GM18519 (cell line): ENCODE measurements around the gene YPEL3.

Experiments
- ATAC-seq: cut with Tn5 transposase; IDR thresholded peaks from one replicate; pipeline ENCODE4 v1.9.1; 2021; ENCODE audit warnings: mild to moderate bottlenecking, moderate library complexity; ENCODE audit not compliant: unreplicated experiment, low FRiP score

YPEL3 gene

GRCh38 chr16:30091474-30092372 is 4.3 kb downstream of the YPEL3 start, which contains the start of gene TBX6:
Gene TBX6 (minus strand): TSS chr16:30091924. CDS start chr16:30091193, 731 bp downstream.
- ATAC-seq: peak; percentile 46

DNA sequence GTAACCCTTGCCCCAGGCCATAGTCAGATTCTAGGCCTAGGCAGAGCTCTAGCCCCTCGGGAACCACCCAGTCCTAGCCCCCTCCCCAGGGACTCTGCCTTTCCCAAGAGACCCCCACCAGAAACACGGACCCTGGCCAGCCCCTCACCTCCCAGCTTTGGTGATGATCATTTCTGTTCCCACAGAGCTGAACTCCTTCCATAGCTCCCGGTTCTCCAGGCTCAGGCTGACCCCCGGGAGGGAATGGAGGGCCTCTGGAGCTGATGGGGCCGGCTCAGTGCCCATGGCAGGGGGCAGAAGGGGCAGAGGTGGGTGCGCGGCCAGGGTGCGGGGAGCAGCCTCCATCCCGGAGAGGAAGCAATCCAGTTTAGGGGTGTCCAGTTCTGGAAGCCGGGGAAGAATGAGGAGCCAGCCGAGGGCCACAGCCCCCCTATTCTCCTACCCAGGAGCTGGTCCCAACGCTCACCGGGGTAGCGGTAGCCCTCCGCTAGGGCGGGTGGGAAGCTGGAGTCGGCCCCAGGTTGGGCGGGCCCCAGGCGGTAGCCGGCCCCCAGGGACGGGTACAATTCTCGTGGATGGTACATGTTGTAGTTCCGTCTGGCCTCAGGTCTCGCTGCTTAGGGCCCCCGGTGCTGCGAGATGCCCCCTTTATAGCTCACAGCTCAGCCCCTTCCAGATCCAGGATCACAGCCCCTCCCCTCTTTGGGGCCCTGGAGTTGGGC is 5.2 kb downstream of the YPEL3 start:
- ATAC-seq: no peak

- ATAC-seq: no peak
Measured at GRCh38 chr16:30088832-30089624, 7.0 kb downstream of the YPEL3 start.

- no peak for ATAC-seq
Measured at GRCh38 chr16:30088237-30088831, 7.7 kb downstream of the YPEL3 start.

DNA sequence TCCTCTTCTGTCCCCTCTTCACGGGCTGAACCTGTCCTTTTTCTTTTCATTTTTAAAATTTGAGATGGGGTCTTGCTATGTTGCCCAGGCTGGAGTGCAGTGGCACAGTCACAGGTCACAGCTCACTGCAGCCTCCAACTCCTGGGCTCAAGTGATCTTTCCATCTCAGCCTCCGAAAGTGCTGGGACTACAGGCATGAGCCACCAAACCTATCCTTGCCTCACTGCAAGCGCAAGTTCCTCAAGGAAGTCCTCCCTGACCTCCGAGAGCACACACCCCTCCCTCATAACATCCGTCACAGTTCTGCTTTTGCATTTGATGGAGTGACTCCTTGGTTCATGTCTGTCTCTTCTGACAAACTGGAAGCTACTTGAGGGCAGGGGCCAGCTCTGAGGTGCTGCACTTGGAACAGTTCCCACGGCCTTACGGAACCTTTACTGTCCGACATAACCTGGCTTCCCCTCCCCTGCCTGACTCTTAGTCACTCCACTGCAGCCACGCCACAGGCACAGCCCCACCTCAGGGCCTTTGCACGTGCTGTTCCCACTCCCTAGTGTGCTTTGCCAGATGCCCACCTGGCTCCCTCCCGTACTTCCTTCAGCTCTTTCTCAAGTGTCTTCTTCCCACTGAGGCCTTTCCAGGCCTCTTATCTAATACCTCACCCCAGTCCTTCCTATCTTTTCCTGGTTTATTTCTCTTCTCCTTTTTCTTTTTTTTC is 8.7 kb downstream of the YPEL3 start:
- ATAC-seq: no peak

DNA sequence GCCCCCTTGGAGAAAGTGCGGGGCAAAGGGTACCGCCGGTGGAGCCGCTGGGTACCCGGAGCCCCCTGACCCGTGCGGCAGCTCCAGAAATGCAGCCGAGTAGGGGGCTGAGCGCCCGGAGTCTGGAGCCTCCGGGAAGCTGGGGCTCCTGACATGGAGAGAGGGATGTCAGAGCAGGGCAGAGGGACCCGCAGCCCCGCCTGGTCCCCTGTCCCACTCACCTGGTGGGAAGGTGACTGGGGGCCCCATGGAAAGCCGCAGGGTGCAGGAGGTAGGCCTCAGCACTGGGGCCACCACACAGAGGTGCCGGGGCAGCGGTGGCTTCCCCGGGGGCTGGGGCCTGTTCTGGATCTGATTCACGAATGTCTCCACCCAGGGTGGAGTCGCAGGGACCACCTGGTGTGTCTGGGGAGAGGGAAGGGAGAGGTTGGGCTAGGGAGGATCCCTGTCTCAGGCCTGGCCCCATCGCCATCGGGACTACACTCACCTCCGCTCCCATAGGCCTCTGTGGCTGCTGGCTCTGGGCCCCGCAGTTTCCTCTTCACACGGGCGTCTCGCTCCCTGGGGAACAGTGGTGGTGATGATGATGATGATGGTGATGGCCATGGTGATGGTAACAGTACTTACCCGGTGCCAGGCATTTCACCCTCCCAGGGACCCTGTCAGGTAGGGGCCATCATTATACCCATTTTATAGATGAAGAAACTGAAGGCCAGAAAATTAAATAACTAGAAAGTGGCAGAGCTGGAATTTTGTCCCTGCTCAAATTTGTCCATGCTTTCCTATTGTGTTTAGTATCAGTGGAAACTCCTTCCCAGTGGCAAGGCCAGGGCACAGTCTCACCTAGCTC is 9.5 kb downstream of the YPEL3 start:
- no peak for ATAC-seq

DNA sequence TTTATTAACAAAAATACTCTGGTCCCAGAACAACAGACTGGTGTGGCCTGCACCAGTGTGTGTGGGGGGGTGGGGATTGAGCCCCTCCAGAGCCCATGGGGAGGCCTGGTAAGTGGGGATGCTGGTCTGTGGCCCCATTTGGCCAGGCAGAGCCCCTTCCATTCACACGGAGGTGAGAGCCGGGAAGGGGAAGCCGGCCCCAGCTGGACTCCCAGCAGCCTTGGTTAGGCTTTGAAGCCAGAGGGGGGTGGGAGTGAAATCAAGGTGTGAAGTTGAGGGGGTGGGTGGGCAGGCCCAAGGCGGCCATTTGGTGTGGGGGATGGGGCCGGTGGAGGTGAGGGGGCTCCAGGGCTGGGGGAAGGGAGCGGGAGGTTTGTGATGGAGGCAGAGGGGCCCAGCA is 10.2 kb downstream of the YPEL3 start:
- ATAC-seq: no peak

DNA sequence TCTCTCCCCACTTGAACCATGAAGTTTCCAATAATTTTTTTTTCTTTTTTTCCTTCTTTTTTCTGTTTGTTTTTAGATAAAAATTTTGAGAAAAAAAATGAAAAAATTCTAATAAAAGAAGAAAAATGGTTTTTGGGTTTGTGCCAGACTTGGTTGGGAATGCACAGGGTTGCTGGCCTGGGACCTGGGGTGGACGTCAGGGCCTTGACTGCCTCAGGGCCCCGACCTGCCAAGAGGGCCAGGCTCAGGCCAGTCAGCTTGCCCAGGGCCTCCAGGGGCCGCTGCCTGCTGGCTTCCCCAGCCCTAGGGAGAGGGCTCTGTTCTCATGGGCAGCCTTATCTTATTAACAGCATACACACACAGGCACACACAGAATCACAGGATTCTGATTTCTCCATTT is 10.8 kb downstream of the YPEL3 start:
- ATAC-seq: no peak

DNA sequence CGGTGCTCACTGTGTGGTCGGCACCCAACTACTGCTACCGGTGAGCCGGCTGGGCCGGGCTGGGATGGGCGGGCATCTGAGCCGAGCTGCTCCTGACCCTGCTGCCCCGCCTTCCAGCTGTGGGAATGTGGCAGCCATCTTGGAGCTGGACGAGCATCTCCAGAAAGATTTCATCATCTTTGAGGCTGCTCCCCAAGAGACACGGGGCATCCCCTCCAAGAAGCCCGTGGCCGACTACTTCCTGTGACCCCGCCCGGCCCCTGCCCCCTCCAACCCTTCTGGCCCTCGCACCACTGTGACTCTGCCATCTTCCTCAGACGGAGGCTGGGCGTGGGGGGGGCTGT is 11.2 kb downstream of the YPEL3 start:
- ATAC-seq: no peak

DNA sequence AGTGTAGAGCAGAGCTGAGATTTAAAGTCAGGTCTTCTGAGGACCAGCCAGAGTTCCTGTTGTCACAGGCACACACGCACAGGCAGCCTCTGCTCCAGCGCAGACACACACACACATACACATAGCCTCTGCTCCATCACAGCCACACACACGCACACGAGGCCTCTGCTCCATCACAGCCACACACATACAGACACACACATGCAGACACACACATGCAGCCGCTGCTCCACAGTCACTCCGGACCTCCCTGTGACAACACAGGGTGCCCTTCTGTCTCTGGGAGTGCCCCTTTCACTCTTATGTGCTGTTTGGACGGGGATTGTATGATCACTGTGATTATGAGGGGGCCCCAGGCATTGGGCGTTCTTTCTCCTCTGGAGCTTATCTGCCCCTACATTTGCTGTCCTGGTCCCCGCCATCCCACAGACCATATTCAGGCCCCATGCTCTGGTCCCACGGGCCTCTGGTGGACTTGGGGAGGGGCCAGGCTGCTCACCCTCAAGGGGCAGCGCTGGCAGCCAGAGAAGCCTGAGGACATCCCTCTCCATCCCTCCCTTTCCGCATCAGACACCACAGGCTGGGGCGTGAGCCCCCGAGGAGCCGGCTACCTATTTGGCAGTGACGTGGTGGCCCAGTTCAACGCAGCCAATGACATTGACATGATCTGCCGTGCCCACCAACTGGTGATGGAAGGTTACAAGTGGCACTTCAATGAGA is 11.8 kb downstream of the YPEL3 start:
- no peak for ATAC-seq

DNA sequence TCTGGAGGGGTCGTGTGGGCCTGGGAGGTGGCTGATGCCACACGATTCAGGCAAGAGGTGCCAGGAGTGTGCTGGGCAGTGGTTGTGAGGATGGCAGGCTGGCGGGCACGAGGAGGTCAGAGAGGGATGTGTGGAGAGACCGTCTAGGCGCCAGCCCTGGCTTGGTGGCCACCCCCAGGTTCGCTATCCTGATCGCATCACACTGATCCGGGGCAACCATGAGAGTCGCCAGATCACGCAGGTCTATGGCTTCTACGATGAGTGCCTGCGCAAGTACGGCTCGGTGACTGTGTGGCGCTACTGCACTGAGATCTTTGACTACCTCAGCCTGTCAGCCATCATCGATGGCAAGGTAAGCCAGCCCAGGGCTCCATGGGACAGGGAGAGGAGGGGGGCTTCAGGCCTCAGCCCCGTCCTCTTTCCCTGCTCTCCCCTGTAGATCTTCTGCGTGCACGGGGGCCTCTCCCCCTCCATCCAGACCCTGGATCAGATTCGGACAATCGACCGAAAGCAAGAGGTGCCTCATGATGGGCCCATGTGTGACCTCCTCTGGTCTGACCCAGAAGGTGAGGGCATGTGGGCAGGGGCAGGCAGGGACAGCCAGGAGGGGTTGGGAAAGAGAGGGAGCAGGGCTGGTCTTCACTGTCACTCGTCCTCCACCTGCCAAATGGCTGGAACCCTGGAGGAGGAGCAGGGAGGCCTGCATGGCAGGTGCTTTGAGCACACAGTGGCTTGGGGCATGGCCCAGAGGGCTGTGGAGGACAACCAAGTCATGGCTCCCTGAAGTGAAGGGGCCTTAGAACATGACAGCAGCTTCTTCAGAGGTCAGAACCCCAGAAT is 12.6 kb downstream of the YPEL3 start:
- no peak for ATAC-seq

DNA sequence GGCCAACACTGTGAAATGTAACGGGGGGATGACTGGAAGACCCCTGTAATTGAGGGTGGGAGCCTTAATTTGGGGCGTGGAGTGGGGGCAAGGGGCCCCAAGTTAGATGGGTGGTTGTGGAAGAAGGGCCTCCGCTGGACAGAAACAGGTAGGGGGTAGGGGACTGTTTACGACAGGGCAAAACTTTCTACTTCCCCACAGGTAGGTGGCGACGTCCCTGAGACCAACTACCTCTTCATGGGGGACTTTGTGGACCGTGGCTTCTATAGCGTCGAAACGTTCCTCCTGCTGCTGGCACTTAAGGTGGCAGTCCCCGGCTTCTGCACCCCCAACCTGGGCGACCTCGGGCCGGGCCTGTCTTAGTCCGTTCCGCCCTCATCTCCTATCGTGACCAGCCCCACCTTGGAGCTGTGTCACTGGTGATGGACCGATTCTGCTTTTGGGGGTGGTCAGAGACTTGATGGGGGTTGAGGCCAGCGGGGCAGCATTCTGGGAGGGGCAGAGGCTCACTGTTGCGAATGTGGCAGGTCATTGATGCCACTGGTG is 13.4 kb downstream of the YPEL3 start:
- no peak for ATAC-seq

GRCh38 chr16:30079480-30079879 is 16.5 kb downstream of the YPEL3 start:
- ATAC-seq: no peak

DNA sequence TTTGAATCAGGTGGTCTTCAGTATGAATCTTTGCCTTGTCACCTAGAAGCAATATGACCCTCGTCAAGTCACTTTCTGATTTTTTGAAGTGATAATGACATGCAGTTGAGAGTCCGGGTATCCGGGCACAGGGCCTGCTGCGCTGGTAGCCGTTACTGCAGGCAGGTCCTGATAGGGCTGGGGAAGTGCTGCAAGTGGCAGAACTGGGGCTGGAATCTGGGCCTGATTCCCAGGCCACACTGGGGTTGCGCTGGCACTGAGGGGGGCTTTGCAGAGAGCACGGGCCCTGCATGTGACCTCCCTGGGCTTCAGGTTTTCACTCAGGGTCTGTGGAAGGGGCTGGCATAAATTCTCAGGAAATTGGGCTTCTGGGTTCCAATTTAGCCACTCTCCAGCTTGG is 17.3 kb downstream of the YPEL3 start:
- ATAC-seq: no peak

DNA sequence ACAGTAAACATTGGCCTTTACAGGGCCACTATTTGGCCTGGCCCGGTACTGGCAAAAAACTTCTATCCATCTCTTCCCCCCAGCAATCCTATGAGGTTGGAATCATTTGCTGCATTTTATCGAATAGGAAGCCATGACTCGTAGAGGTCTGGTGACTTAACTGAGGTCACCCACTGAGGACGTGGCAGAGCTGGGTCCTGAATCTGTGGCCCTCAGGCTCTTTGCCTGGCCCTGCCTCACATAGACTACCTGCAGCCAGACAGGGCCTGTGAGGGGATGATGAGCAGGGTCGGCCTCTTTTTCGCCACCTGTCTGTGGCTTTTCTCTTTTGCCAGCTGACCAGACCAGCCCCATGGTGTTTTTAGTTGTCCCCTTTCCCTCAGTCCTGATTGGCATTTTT is 18.4 kb downstream of the YPEL3 start:
- ATAC-seq: no peak

GRCh38 chr16:30076276-30076791 is 19.7 kb downstream of the YPEL3 start:
- ATAC-seq: no peak
